ENCODE measurements around the gene AHCYL2. TPM values are rescaled to one million over a fixed set of nuclear protein-coding genes. Genes with fewer than 3 reads are reported as not detected.

Gene AHCYL2
- total and polyA plus RNA-seq, 2 donors (not counting 3 experiments of a cell fraction or from before 2014, with no cell fraction given): 10.8 to 13.5 TPM

- no peaks in the 10 kb centered on the region for H3K36me3 ChIP-seq (ENCODE audit: control insufficient read depth in 2 of 2, extremely low read depth in 1 of 2, insufficient read depth in 2 of 2, low read length in 2 of 2)
- H2AFZ ChIP-seq (ENCODE audit: low read depth, low read length): no peak overlapping the region
- BruUV-seq (replicated peaks): no TSS peak
- H3K9ac ChIP-seq (replicated peaks; ENCODE audit: extremely low read depth, insufficient read depth, low read length): no peak overlapping the region
- no peak overlapping the region for H3K4me3 ChIP-seq (replicated peaks in 1 of 3; ENCODE audit: insufficient read depth in 1 of 3, low read depth in 1 of 3, low read length in 3 of 3)
- no peaks in the 10 kb centered on the region for H4K20me1 ChIP-seq (replicated peaks; ENCODE audit: control insufficient read depth, extremely low read depth, insufficient read depth, low read length)
- dilution Hi-C loops (cut with MboI; ENCODE audit: extremely low pct_ligation_motif_present, low sequenced_read_pairs): no loop called here
- no peak for TF ChIP-seq JUN (IDR thresholded peaks at IDR 0.05; ENCODE audit: borderline replicate concordance, insufficient read depth, insufficient read length, low read depth)
- TF ChIP-seq POLR2AphosphoS5 (IDR thresholded peaks at IDR 0.05; ENCODE audit: insufficient read depth, low read depth, low read length): no peak
- TF ChIP-seq MYC (IDR thresholded peaks at IDR 0.05; ENCODE audit: low read depth, low read length): no peak
- intact Hi-C loops (cut with micrococcal nuclease): no loop called here
- peaks cover 2% of the 10 kb centered on the region for H3K4me1 ChIP-seq (ENCODE audit: control insufficient read depth, extremely low read depth, insufficient read depth, low read length)
- H3K27me3 ChIP-seq (ENCODE audit: control insufficient read depth in 2 of 2, insufficient read depth in 2 of 2, low read length in 2 of 2): no peaks in the 10 kb centered on the region
- H3K9me3 ChIP-seq (replicated peaks; ENCODE audit: control insufficient read depth, insufficient read depth, low read length): no peaks in the 10 kb centered on the region
- DNase-seq (ENCODE audit: low read depth, low spot score) (no peak), FAIRE-seq (no peak)
- H3K27ac ChIP-seq (ENCODE audit: insufficient read depth, low read depth, low read length): no peak overlapping the region
- no peaks in the 10 kb centered on the region for H3K79me2 ChIP-seq (ENCODE audit: control insufficient read depth, insufficient read depth, low read length)
- no peak overlapping the region for H3K4me2 ChIP-seq (ENCODE audit: insufficient read depth, low read length)
- H3K9me1 ChIP-seq (replicated peaks; ENCODE audit: control insufficient read depth, extremely low read depth, insufficient read depth, low read length): no peaks in the 10 kb centered on the region
- ChIA-PET POLR2A (no interaction called here), CTCF (interaction anchor here (0.6 kb wide), 1 partner anchor 550 kb away, joined by 4 read pairs; no protein-coding TSS in a partner anchor)
These were observed 31.0 kb downstream of the AHCYL2 start for GRCh38 chr7:129255800-129256199.

- no peak overlapping the region for H3K4me3 ChIP-seq (replicated peaks in 1 of 3; ENCODE audit: insufficient read depth in 1 of 3, low read depth in 1 of 3, low read length in 3 of 3)
- H3K79me2 ChIP-seq (ENCODE audit: control insufficient read depth, insufficient read depth, low read length): no peaks in the 10 kb centered on the region
- no peaks in the 10 kb centered on the region for H3K36me3 ChIP-seq (ENCODE audit: control insufficient read depth in 2 of 2, extremely low read depth in 1 of 2, insufficient read depth in 2 of 2, low read length in 2 of 2)
- H3K27ac ChIP-seq (ENCODE audit: insufficient read depth, low read depth, low read length): no peak overlapping the region
- ChIA-PET POLR2A (no interaction called here), CTCF (interaction anchor here (0.6 kb wide), 2 partner anchors 21 to 551 kb away, joined by 3 to 4 read pairs; no protein-coding TSS in a partner anchor)
- H3K4me1 ChIP-seq (ENCODE audit: control insufficient read depth, extremely low read depth, insufficient read depth, low read length): peaks cover 2% of the 10 kb centered on the region
- H3K4me2 ChIP-seq (ENCODE audit: insufficient read depth, low read length): no peak overlapping the region
- BruUV-seq (replicated peaks): no TSS peak
- no peaks in the 10 kb centered on the region for H3K27me3 ChIP-seq (ENCODE audit: control insufficient read depth in 2 of 2, insufficient read depth in 2 of 2, low read length in 2 of 2)
- TF ChIP-seq MYC (IDR thresholded peaks at IDR 0.05; ENCODE audit: low read depth, low read length) (no peak), GATA2 (IDR thresholded peaks at IDR 0.05; ENCODE audit: insufficient read depth, insufficient read length, low read depth, low read length) (no peak), FOS (IDR thresholded peaks at IDR 0.05; ENCODE audit: borderline replicate concordance, insufficient read depth, low read length) (no peak), JUN (IDR thresholded peaks at IDR 0.05; ENCODE audit: borderline replicate concordance, insufficient read depth, insufficient read length, low read depth) (no peak), CTCF (IDR thresholded peaks at IDR 0.05; ENCODE audit: extremely low read depth in 1 of 2, insufficient read depth in 1 of 2, low read depth in 1 of 2, low read length in 2 of 2) (no peak), EZH2 (IDR thresholded peaks at IDR 0.05; ENCODE audit: borderline replicate concordance, low read depth, low read length, severe bottlenecking) (no peak), POLR2A (IDR thresholded peaks at IDR 0.05; ENCODE audit: low read depth, low read length) (no peak), MAX (IDR thresholded peaks at IDR 0.05; ENCODE audit: insufficient read depth, insufficient read length) (no peak), POLR2AphosphoS5 (IDR thresholded peaks at IDR 0.05; ENCODE audit: insufficient read depth, low read depth, low read length) (no peak)
- DNase-seq (ENCODE audit: low read depth, low spot score) (no peak), FAIRE-seq (no peak)
- no peaks in the 10 kb centered on the region for H3K9me1 ChIP-seq (replicated peaks; ENCODE audit: control insufficient read depth, extremely low read depth, insufficient read depth, low read length)
- no peaks in the 10 kb centered on the region for H4K20me1 ChIP-seq (replicated peaks; ENCODE audit: control insufficient read depth, extremely low read depth, insufficient read depth, low read length)
- no peaks in the 10 kb centered on the region for H3K9me3 ChIP-seq (replicated peaks; ENCODE audit: control insufficient read depth, insufficient read depth, low read length)
- no peak overlapping the region for H3K9ac ChIP-seq (replicated peaks; ENCODE audit: extremely low read depth, insufficient read depth, low read length)
- intact Hi-C loops (cut with micrococcal nuclease): no loop called here
- dilution Hi-C loops (cut with MboI; ENCODE audit: extremely low pct_ligation_motif_present, low sequenced_read_pairs): no loop called here
- no peak overlapping the region for H2AFZ ChIP-seq (ENCODE audit: low read depth, low read length)
These were observed 31.4 kb downstream of the AHCYL2 start for GRCh38 chr7:129256221-129256620.
